Measurements from ENCODE around the gene MAML1.
A peak's percentile ranks its signal among the peaks of the same experiment; 100 is the strongest.

Gene MAML1

GRCh38 chr5:179817890-179818745 lies 85.5 kb downstream of the MAML1 start:
- Histone ChIP-seq H3K27me3 (ENCODE audit: insufficient read depth, low read depth) (no peaks in the 10 kb centered on the region), H3K27ac (peak overlapping the region; percentile 99), H3K4me2 (peak overlapping the region; percentile 71), H2AFZ (ENCODE audit: low read depth) (peak overlapping the region; percentile 26; the same call in 1 of the 2 replicates), H3K36me3 (ENCODE audit: insufficient read depth) (no peaks in the 10 kb centered on the region), H3K4me3 (IDR thresholded peaks at IDR 0.05; ENCODE audit: insufficient read depth, low read depth, low read length) (no peak overlapping the region), H3K4me1 (ENCODE audit: low read depth, poor library complexity, severe bottlenecking) (peaks cover 30% of the 10 kb centered on the region), H3K9ac (peak overlapping the region; percentile 90), H4K20me1 (ENCODE audit: insufficient read depth) (peaks cover 11% of the 10 kb centered on the region; the same call in 1 of the 2 replicates), H3K79me2 (ENCODE audit: insufficient read depth, low read depth) (peaks cover 21% of the 10 kb centered on the region)
- no peak for TF ChIP-seq CTCF (conservative IDR thresholded peaks at IDR 0.05; ENCODE audit: low read depth, low read length)

GRCh38 chr5:179818746-179819295 lies 86.2 kb downstream of the MAML1 start:
- peaks cover 30% of the 10 kb centered on the region for H3K4me1 ChIP-seq (ENCODE audit: low read depth, poor library complexity, severe bottlenecking)
- H2AFZ ChIP-seq (ENCODE audit: low read depth): peak overlapping the region; percentile 26; the same call in 1 of the 2 replicates
- no peak overlapping the region for H3K4me3 ChIP-seq (IDR thresholded peaks at IDR 0.05; ENCODE audit: insufficient read depth, low read depth, low read length)
- H3K27ac ChIP-seq: peak overlapping the region; percentile 99
- peak overlapping the region; percentile 90 for H3K9ac ChIP-seq
- H4K20me1 ChIP-seq (ENCODE audit: insufficient read depth): peaks cover 11% of the 10 kb centered on the region; the same call in 1 of the 2 replicates
- H3K27me3 ChIP-seq (ENCODE audit: insufficient read depth, low read depth): no peaks in the 10 kb centered on the region
- H3K36me3 ChIP-seq (ENCODE audit: insufficient read depth): no peaks in the 10 kb centered on the region
- TF ChIP-seq CTCF (conservative IDR thresholded peaks at IDR 0.05; ENCODE audit: low read depth, low read length): no peak
- peak overlapping the region; percentile 71 for H3K4me2 ChIP-seq
- peaks cover 25% of the 10 kb centered on the region for H3K79me2 ChIP-seq (ENCODE audit: insufficient read depth, low read depth)

GRCh38 chr5:179819296-179820126 lies 86.9 kb downstream of the MAML1 start:
- peaks cover 11% of the 10 kb centered on the region; the same call in 1 of the 2 replicates for H4K20me1 ChIP-seq (ENCODE audit: insufficient read depth)
- TF ChIP-seq CTCF (conservative IDR thresholded peaks at IDR 0.05; ENCODE audit: low read depth, low read length): no peak
- peaks cover 30% of the 10 kb centered on the region for H3K4me1 ChIP-seq (ENCODE audit: low read depth, poor library complexity, severe bottlenecking)
- H3K9ac ChIP-seq: peak overlapping the region; percentile 90
- no peaks in the 10 kb centered on the region for H3K27me3 ChIP-seq (ENCODE audit: insufficient read depth, low read depth)
- H2AFZ ChIP-seq (ENCODE audit: low read depth): peak overlapping the region; percentile 18; the same call in 1 of the 2 replicates
- H3K4me2 ChIP-seq: peak overlapping the region; percentile 71; the same call in 1 of the 2 replicates
- H3K27ac ChIP-seq: peak overlapping the region; percentile 99
- H3K36me3 ChIP-seq (ENCODE audit: insufficient read depth): no peaks in the 10 kb centered on the region
- H3K4me3 ChIP-seq (IDR thresholded peaks at IDR 0.05; ENCODE audit: insufficient read depth, low read depth, low read length): no peak overlapping the region
- peaks cover 28% of the 10 kb centered on the region for H3K79me2 ChIP-seq (ENCODE audit: insufficient read depth, low read depth)

GRCh38 chr5:179820127-179820482 lies 87.5 kb downstream of the MAML1 start:
- Histone ChIP-seq H3K4me2 (peak overlapping the region; percentile 71), H3K36me3 (ENCODE audit: insufficient read depth) (no peaks in the 10 kb centered on the region), H4K20me1 (ENCODE audit: insufficient read depth) (peaks cover 11% of the 10 kb centered on the region; the same call in 1 of the 2 replicates), H3K4me3 (IDR thresholded peaks at IDR 0.05; ENCODE audit: insufficient read depth, low read depth, low read length) (no peak overlapping the region), H3K27ac (peak overlapping the region; percentile 99), H3K9ac (peak overlapping the region; percentile 90; the same call in 1 of the 2 replicates), H3K4me1 (ENCODE audit: low read depth, poor library complexity, severe bottlenecking) (peaks cover 30% of the 10 kb centered on the region), H2AFZ (ENCODE audit: low read depth) (0 out of 2 replicates have a peak overlapping the region, but pooled peaks have one; percentile 34), H3K79me2 (ENCODE audit: insufficient read depth, low read depth) (peaks cover 31% of the 10 kb centered on the region), H3K27me3 (ENCODE audit: insufficient read depth, low read depth) (no peaks in the 10 kb centered on the region)
- no peak for TF ChIP-seq CTCF (conservative IDR thresholded peaks at IDR 0.05; ENCODE audit: low read depth, low read length)
